Hepatocyte (in vitro differentiated cells): ENCODE results near the gene GALNT7.

Experiments used
- CTCF ChIP-seq: fragments of 200-600 bp; sonication (generic); IDR thresholded peaks from 2 replicates; pipeline ENCODE4 v1.5.1; 2016; ENCODE audit warnings: antibody characterized with exemption, mild to moderate bottlenecking; ENCODE audit not compliant: poor library complexity
- EZH2 ChIP-seq: fragments of 200-600 bp; sonication (generic); IDR thresholded peaks from 2 replicates; pipeline ENCODE4 v1.6.1; 2016; ENCODE audit warnings: antibody characterized with exemption, mild to moderate bottlenecking, borderline replicate concordance

GRCh38 chr4:173214661-173215060 lies 46.0 kb downstream of the GALNT7 start:
- TF ChIP-seq CTCF (no peak), EZH2 (no peak)
